Kidney epithelial cell (primary cell): ENCODE results near the gene NCKAP5. TPM values are rescaled to one million over a fixed set of nuclear protein-coding genes. Genes with fewer than 3 reads are reported as not detected.

ENCODE experiments used
- DNase-seq: peaks from one replicate; pipeline ENCODE4 v3.0.0-alpha.2; 2010; ENCODE audit warnings: low read depth
- H3K27me3 ChIP-seq: 2 replicates; pipeline ENCODE4 v1.6.0; 2011; ENCODE audit warnings: low read length; ENCODE audit not compliant: control insufficient read depth, insufficient read depth
- H3K36me3 ChIP-seq: 2 replicates; pipeline ENCODE4 v1.5.1; 2011; ENCODE audit warnings: low read length; ENCODE audit not compliant: control insufficient read depth, insufficient read depth
- H3K4me3 ChIP-seq: 2 replicates; pipeline ENCODE4 v1.5.1; 2011; ENCODE audit warnings: low read depth, mild to moderate bottlenecking, control low read depth, low read length
- total RNA-seq: library from RNA; depleted of rRNA; stranded (reverse); fragments of >200 nt; gene quantifications from 2 replicates; pipeline ENCODE4 v1.2.3, GENCODE V29; 2015
- TF ChIP-seq, protein P1 (sequence below): IDR thresholded peaks from 2 replicates; pipeline ENCODE4 v1.5.1; 2011; ENCODE audit warnings: mild to moderate bottlenecking, moderate library complexity, low read length, control low read depth, inconsistent platforms; ENCODE audit not compliant: insufficient read depth, poor library complexity, severe bottlenecking

NCKAP5 gene
- total RNA-seq, 1 donor from 2014 or later, result 0.33 TPM

GRCh38 chr2:132761437-132761836 is 806.8 kb downstream of the NCKAP5 start:
- no peak overlapping the region for H3K4me3 ChIP-seq
- DNase-seq, result no peak
- no peaks in the 10 kb centered on the region for H3K36me3 ChIP-seq
- TF ChIP-seq, protein P1, sequence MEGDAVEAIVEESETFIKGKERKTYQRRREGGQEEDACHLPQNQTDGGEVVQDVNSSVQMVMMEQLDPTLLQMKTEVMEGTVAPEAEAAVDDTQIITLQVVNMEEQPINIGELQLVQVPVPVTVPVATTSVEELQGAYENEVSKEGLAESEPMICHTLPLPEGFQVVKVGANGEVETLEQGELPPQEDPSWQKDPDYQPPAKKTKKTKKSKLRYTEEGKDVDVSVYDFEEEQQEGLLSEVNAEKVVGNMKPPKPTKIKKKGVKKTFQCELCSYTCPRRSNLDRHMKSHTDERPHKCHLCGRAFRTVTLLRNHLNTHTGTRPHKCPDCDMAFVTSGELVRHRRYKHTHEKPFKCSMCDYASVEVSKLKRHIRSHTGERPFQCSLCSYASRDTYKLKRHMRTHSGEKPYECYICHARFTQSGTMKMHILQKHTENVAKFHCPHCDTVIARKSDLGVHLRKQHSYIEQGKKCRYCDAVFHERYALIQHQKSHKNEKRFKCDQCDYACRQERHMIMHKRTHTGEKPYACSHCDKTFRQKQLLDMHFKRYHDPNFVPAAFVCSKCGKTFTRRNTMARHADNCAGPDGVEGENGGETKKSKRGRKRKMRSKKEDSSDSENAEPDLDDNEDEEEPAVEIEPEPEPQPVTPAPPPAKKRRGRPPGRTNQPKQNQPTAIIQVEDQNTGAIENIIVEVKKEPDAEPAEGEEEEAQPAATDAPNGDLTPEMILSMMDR, result no peak
- H3K27me3 ChIP-seq, result no peaks in the 10 kb centered on the region

DNA sequence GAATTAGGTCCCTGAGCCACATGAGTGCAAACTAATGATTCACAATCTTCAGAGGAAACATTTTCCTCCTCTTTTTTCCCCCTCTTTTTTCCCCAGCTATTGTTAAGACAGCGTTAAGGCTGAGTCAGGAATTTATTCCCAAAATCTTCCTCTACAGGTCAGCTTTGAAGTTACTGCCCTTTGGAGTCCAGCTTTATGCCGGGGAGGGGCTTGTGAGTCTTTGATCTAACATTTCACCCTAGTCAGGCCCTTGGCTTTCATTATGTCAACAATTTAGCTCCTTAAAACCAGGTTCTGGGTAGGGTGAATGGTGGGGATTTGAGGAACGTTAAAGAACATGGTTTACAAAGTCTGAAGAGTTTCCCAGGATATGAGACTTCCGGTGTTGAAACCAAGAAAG is 807.3 kb downstream of the NCKAP5 start:
- H3K27me3 ChIP-seq, result no peaks in the 10 kb centered on the region
- H3K4me3 ChIP-seq, result no peak overlapping the region
- DNase-seq, result no peak
- H3K36me3 ChIP-seq, result no peaks in the 10 kb centered on the region
- TF ChIP-seq, protein P1, result no peak

- Histone ChIP-seq H3K4me3 (no peak overlapping the region), H3K27me3 (no peaks in the 10 kb centered on the region), H3K36me3 (no peaks in the 10 kb centered on the region)
- TF ChIP-seq, protein P1, result no peak
- DNase-seq, result no peak
These were observed 807.9 kb downstream of the NCKAP5 start for GRCh38 chr2:132760405-132760804.

DNA sequence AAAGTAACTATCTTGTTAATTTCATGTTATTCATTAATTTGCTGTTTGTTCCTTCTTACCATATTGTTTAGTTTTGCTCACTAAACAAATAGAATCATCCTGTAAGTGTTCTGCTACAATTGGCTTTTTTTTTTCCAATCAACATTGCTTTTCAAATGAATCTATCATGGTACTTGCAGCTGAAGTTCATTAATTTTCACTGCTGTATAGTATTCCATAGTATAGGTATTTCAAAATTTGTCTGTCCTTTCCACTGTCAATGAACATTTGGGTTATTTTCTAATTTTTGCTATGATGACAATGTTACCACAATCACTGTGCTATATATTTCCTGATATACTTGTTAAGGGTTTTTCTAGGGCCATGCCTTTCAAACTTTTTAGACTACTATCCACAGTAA is 809.3 kb downstream of the NCKAP5 start:
- Histone ChIP-seq H3K36me3 (no peaks in the 10 kb centered on the region), H3K4me3 (no peak overlapping the region), H3K27me3 (no peaks in the 10 kb centered on the region)
- TF ChIP-seq, protein P1, result no peak
- no peak for DNase-seq

DNA sequence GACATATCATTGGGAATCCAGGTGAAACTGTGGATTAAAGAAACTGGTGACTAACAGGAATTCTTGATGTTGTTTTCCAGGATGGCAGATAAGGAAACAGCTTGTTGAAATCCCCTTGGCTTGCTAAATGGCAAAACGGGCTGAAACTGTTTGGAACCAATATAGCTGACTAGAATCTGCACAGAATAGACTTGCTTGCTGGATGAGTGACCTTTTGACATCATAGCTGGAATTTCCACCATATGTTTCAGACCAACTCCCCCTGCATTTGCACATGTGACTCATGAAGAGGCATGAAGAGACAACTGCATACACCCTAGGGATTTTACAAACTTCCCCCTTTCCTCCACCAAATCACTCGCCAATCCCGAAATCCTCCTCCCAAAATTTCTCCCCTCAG is 810.6 kb downstream of the NCKAP5 start:
- Histone ChIP-seq H3K36me3 (no peaks in the 10 kb centered on the region), H3K4me3 (no peak overlapping the region), H3K27me3 (no peaks in the 10 kb centered on the region)
- DNase-seq, result no peak
- TF ChIP-seq, protein P1, result no peak

DNA sequence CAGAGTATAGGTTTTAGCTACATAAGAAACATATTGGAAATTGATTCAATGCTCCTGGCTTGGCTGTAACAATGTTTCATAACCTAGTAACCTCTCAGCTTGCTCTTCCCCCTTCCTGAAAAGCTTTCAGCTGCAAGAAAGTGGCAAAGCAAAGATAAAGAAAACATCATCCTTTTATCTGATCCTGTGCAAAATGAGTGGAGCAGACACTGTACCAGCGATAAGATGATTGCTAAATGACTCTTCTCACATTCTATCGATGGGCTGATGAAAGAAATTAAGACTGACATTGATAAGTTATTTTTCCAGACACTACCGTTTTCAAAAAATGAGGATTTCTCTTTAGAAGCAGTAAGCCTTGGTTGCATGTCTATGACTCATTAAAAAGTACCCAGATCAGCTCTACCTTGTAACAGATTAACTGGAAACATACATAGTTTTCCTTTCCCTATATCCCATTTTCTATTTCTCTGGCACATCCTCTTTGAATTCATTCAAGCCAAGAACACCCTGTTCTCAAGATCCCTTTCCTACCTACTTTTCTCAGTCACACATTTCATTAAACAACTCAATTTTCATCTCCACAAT is 811.2 kb downstream of the NCKAP5 start:
- no peaks in the 10 kb centered on the region for H3K27me3 ChIP-seq
- H3K36me3 ChIP-seq, result no peaks in the 10 kb centered on the region
- no peak overlapping the region for H3K4me3 ChIP-seq
- TF ChIP-seq, protein P1, result no peak
- peak; percentile 12 for DNase-seq
